MCF 10A (cell line): ENCODE results near the gene PRDM10. TPM values are rescaled to one million over a fixed set of nuclear protein-coding genes. Genes with fewer than 3 reads are reported as not detected.

Experiments used
- BruUV-seq: library from RNA; stranded (reverse); fragments of 400-500 nt; replicated peaks from 2 replicates; lab custom pipeline; 2021; lab: Mats Ljungman, UMichigan
- CTCF ChIA-PET: fragments of 300-600 bp; sonication (Branson Sonifier 250); formaldehyde crosslinking; extraction: SDS; loops from one replicate; lab custom pipeline; 2021; ENCODE audit warnings: antibody characterized with exemption, inconsistent platforms; lab: Yijun Ruan, JAX
- POLR2A ChIA-PET: fragments of 300-600, 350-650 bp; sonication (Branson Sonifier 250); formaldehyde crosslinking; extraction: SDS; loops from one replicate; lab custom pipeline; 2020; ENCODE audit warnings: antibody characterized with exemption, inconsistent platforms; lab: Yijun Ruan, JAX
- DNase-seq: peaks from one replicate; pipeline ENCODE4 v3.0.0-alpha.2; 2018; ENCODE audit not compliant: unreplicated experiment
- H3K27ac Mint-ChIP-seq: one replicate; pipeline ENCODE4 v1.8.0; 2022; ENCODE audit warnings: mild to moderate bottlenecking, low read depth, mixed read lengths; ENCODE audit not compliant: unreplicated experiment
- H3K27me3 Mint-ChIP-seq: one replicate; pipeline ENCODE4 v1.8.0; 2022; ENCODE audit warnings: mixed read lengths; ENCODE audit not compliant: insufficient read depth, unreplicated experiment
- H3K36me3 Mint-ChIP-seq: one replicate; pipeline ENCODE4 v1.8.0; 2022; ENCODE audit warnings: mild to moderate bottlenecking, moderate library complexity, mixed read lengths; ENCODE audit not compliant: insufficient read depth, unreplicated experiment
- H3K4me1 Mint-ChIP-seq: one replicate; pipeline ENCODE4 v1.8.0; 2022; ENCODE audit warnings: mixed read lengths; ENCODE audit not compliant: insufficient read depth, unreplicated experiment
- H3K4me3 Mint-ChIP-seq: one replicate; pipeline ENCODE4 v1.8.0; 2022; ENCODE audit warnings: mild to moderate bottlenecking, moderate library complexity, mixed read lengths; ENCODE audit not compliant: unreplicated experiment
- H3K9me3 Mint-ChIP-seq: one replicate; pipeline ENCODE4 v1.8.0; 2022; ENCODE audit warnings: mixed read lengths; ENCODE audit not compliant: unreplicated experiment
- intact Hi-C: fragments of 100-400 bp; cut with micrococcal nuclease; formaldehyde crosslinking; loops from 2 replicates; pipeline ENCODE4 v1.14.1; 2022
- total RNA-seq: library from RNA; stranded (reverse); gene quantifications from 2 replicates; pipeline ENCODE4 v1.2.3, GENCODE V29; 2022
- TF ChIP-seq, protein P1 (sequence below): fragments of 200-600 bp; IDR thresholded peaks from one replicate; pipeline ENCODE4 v1.8.0; 2022; ENCODE audit warnings: antibody characterized with exemption, mild to moderate bottlenecking; ENCODE audit not compliant: unreplicated experiment

The PRDM10 gene
- total RNA-seq, 1 experiment from 2014 or later: 5.1 TPM

DNA sequence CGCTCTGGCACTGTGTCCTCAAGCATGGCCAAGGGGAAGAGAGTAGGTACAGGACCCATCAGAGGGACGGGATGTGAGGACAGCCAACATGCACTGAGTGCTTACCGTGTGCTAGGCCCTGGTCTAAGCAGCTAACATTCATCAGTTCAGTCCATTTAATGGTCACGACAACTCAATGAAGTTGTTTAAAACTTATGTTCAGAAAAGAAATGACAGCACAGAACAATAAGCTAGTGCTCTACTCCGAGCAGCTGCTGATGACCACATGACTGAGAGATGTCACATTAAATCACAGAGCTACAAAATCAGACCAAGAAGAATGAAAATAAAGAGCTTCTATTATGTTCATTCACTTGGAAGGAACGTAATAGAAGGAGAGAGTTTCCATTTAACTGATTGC is 26.3 kb downstream of the PRDM10 start:
- H3K4me3 Mint-ChIP-seq: no peak overlapping the region
- ChIA-PET POLR2A (no interaction called here), CTCF (interaction anchor here (1.5 to 3.6 kb wide), 2 partner anchors 156 to 170 kb away, joined by 3 to 14 read pairs; no protein-coding TSS in a partner anchor)
- H3K27me3 Mint-ChIP-seq: no peaks in the 10 kb centered on the region
- intact Hi-C loops: no loop called here
- TF ChIP-seq, protein P1, sequence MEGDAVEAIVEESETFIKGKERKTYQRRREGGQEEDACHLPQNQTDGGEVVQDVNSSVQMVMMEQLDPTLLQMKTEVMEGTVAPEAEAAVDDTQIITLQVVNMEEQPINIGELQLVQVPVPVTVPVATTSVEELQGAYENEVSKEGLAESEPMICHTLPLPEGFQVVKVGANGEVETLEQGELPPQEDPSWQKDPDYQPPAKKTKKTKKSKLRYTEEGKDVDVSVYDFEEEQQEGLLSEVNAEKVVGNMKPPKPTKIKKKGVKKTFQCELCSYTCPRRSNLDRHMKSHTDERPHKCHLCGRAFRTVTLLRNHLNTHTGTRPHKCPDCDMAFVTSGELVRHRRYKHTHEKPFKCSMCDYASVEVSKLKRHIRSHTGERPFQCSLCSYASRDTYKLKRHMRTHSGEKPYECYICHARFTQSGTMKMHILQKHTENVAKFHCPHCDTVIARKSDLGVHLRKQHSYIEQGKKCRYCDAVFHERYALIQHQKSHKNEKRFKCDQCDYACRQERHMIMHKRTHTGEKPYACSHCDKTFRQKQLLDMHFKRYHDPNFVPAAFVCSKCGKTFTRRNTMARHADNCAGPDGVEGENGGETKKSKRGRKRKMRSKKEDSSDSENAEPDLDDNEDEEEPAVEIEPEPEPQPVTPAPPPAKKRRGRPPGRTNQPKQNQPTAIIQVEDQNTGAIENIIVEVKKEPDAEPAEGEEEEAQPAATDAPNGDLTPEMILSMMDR: no peak
- no peak for DNase-seq
- BruUV-seq: no TSS peak
- H3K36me3 Mint-ChIP-seq: no peaks in the 10 kb centered on the region
- H3K9me3 Mint-ChIP-seq: no peaks in the 10 kb centered on the region
- peaks cover 7% of the 10 kb centered on the region for H3K4me1 Mint-ChIP-seq
- no peak overlapping the region for H3K27ac Mint-ChIP-seq

DNA sequence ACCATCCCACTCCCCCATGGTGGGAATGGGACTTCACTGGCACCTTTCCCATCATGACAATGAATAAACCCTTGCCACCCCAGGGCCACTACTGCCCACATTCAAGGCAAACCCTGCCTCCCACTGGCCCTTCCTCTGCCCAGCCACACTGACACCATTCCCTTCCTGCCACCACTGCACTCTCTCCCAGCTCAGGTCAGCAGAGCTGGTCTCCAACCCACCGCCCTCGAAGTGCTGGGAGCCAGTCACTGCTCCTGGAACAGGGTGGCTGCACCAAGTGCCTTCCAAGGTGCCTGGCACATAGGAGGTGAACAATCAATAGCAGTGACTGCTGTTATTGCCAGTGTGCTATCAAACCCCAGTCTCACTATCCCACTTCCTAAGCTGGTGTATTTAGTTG is 27.1 kb downstream of the PRDM10 start:
- Mint-ChIP-seq H3K36me3 (no peaks in the 10 kb centered on the region), H3K9me3 (no peaks in the 10 kb centered on the region), H3K4me1 (peaks cover 7% of the 10 kb centered on the region), H3K27me3 (no peaks in the 10 kb centered on the region), H3K4me3 (no peak overlapping the region), H3K27ac (no peak overlapping the region)
- no peak for DNase-seq
- no TSS peak for BruUV-seq
- intact Hi-C loops: no loop called here
- CTCF ChIA-PET: interaction anchor here (3.6 kb wide), 1 partner anchor 157 kb away, joined by 14 read pairs; no protein-coding TSS in a partner anchor
- POLR2A ChIA-PET: no interaction called here
- TF ChIP-seq, protein P1: no peak

DNA sequence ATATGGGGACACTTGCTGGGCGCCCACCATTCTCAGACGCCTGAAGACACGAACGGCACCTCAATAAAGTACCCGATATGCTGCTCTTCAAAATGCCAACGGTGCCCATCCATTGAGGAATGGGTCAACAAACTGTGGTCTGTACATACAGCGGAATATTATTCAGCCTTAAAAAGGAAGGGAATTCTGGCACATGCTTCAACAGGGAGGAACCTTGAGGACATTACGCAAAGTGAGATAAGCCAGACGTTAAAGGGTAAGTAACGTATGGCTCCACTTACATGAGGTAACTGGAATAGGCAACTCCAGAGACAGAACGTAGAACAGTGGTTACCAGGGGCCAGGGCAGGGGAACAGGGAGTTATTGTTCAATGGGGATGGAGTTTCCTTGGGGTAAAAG is 28.0 kb downstream of the PRDM10 start:
- no TSS peak for BruUV-seq
- DNase-seq: no peak
- TF ChIP-seq, protein P1: no peak
- H3K4me3 Mint-ChIP-seq: no peak overlapping the region
- H3K27ac Mint-ChIP-seq: peak overlapping the region; percentile 18
- H3K4me1 Mint-ChIP-seq: peaks cover 7% of the 10 kb centered on the region
- no peaks in the 10 kb centered on the region for H3K9me3 Mint-ChIP-seq
- H3K36me3 Mint-ChIP-seq: no peaks in the 10 kb centered on the region
- ChIA-PET POLR2A (no interaction called here), CTCF (no interaction called here)
- no peaks in the 10 kb centered on the region for H3K27me3 Mint-ChIP-seq
- intact Hi-C loops: no loop called here

DNA sequence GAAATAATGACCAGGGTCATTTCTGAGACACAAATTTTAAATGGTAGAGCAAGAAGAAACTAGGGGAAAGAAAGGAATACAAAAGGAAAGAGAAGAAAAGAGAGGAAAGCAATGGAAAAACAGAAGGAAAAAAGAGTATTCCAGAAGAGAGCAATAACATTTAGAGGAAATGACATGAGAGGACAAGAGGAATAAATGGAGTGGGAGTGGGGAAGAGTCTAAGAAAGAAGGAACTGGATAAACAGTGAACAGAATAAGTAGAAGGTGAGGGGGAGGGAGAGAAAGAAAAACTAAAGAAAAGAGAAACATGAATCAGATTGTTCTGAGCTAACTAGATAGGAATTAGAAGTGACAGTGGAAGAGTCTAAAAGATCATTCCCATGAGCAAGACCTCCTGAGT is 28.4 kb downstream of the PRDM10 start:
- H3K4me1 Mint-ChIP-seq: peaks cover 7% of the 10 kb centered on the region
- peak overlapping the region; percentile 18 for H3K27ac Mint-ChIP-seq
- no peaks in the 10 kb centered on the region for H3K9me3 Mint-ChIP-seq
- intact Hi-C loops: no loop called here
- POLR2A ChIA-PET: no interaction called here
- no peak overlapping the region for H3K4me3 Mint-ChIP-seq
- TF ChIP-seq, protein P1: no peak
- no TSS peak for BruUV-seq
- CTCF ChIA-PET: interaction anchor here (1.6 kb wide), 1 partner anchor 54 kb away, joined by 4 read pairs; no protein-coding TSS in a partner anchor
- no peak for DNase-seq
- no peaks in the 10 kb centered on the region for H3K36me3 Mint-ChIP-seq
- no peaks in the 10 kb centered on the region for H3K27me3 Mint-ChIP-seq
